ENCODE results near the gene OR2B2. TPM values are rescaled to one million over a fixed set of nuclear protein-coding genes. Genes with fewer than 3 reads are reported as not detected.

Gene OR2B2
- polyA plus RNA-seq, 1 donor from 2014 or later, result not detected

DNA sequence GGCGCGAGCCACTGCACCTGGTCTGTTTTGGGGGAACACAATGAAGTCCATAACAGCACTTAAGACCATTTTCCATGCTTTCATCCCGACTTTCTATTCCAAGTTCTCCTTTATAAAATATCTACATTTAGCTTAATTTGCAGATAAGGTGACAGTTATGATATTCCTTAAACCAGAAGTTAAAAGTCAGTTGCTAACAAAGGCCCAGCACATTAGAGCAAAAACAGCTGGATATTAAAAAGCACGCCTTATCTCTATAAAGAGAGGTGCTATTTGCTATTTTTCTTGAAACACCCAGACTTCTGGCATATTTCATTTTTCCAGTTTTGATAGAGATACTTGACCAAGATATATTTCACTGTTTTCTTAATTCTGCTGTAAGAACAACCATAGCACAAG is 15.8 kb downstream of the OR2B2 start:
- Histone ChIP-seq H3K79me2 (replicated peaks; ENCODE audit: insufficient read depth, low read length) (no peaks in the 10 kb centered on the region), H3K27ac (ENCODE audit: low read length) (no peak overlapping the region), H3K4me3 (ENCODE audit: low read length) (no peak overlapping the region), H4K20me1 (ENCODE audit: insufficient read depth) (peaks cover 3% of the 10 kb centered on the region), H3K4me2 (ENCODE audit: low read length) (no peak overlapping the region), H3K27me3 (ENCODE audit: insufficient read depth, low read depth, low read length) (no peaks in the 10 kb centered on the region), H3K36me3 (ENCODE audit: insufficient read depth, low read length) (no peaks in the 10 kb centered on the region), H3K9ac (ENCODE audit: low read length) (no peak overlapping the region), H3K9me3 (ENCODE audit: low read length) (no peaks in the 10 kb centered on the region), H3F3A (ENCODE audit: insufficient read depth, low read length, poor library complexity, severe bottlenecking) (peaks cover 3% of the 10 kb centered on the region), H2AFZ (ENCODE audit: low read depth, low read length) (no peak overlapping the region), H3K9me2 (ENCODE audit: insufficient read depth, low read length) (no peaks in the 10 kb centered on the region)
- no peak for TF ChIP-seq EZH2 (IDR thresholded peaks at IDR 0.05; ENCODE audit: borderline replicate concordance, insufficient read depth, low read length, poor library complexity, severe bottlenecking)
- TF ChIP-seq RAD21 (conservative IDR thresholded peaks at IDR 0.05), result no peak
- no peak for TF ChIP-seq MXI1 (conservative IDR thresholded peaks at IDR 0.05; ENCODE audit: poor library complexity, severe bottlenecking)
- TF ChIP-seq POLR2AphosphoS5 (IDR thresholded peaks at IDR 0.05), result no peak
- no peak for TF ChIP-seq TAF1 (IDR thresholded peaks at IDR 0.05; ENCODE audit: low read depth)
- no peak for TF ChIP-seq CTCF (IDR thresholded peaks at IDR 0.05; ENCODE audit: poor library complexity, severe bottlenecking)
- no peak for TF ChIP-seq SMC3 (conservative IDR thresholded peaks at IDR 0.05; ENCODE audit: poor library complexity)
- TF ChIP-seq EP300 (conservative IDR thresholded peaks at IDR 0.05; ENCODE audit: poor library complexity, severe bottlenecking), result no peak
- TF ChIP-seq, protein P1, sequence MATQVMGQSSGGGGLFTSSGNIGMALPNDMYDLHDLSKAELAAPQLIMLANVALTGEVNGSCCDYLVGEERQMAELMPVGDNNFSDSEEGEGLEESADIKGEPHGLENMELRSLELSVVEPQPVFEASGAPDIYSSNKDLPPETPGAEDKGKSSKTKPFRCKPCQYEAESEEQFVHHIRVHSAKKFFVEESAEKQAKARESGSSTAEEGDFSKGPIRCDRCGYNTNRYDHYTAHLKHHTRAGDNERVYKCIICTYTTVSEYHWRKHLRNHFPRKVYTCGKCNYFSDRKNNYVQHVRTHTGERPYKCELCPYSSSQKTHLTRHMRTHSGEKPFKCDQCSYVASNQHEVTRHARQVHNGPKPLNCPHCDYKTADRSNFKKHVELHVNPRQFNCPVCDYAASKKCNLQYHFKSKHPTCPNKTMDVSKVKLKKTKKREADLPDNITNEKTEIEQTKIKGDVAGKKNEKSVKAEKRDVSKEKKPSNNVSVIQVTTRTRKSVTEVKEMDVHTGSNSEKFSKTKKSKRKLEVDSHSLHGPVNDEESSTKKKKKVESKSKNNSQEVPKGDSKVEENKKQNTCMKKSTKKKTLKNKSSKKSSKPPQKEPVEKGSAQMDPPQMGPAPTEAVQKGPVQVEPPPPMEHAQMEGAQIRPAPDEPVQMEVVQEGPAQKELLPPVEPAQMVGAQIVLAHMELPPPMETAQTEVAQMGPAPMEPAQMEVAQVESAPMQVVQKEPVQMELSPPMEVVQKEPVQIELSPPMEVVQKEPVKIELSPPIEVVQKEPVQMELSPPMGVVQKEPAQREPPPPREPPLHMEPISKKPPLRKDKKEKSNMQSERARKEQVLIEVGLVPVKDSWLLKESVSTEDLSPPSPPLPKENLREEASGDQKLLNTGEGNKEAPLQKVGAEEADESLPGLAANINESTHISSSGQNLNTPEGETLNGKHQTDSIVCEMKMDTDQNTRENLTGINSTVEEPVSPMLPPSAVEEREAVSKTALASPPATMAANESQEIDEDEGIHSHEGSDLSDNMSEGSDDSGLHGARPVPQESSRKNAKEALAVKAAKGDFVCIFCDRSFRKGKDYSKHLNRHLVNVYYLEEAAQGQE (IDR thresholded peaks at IDR 0.05; ENCODE audit: borderline replicate concordance), result no peak

- no peaks in the 10 kb centered on the region for H3K9me2 ChIP-seq (ENCODE audit: insufficient read depth, low read length)
- peak overlapping the region; percentile 69 for H3K9ac ChIP-seq (ENCODE audit: low read length)
- no peaks in the 10 kb centered on the region for H3K79me2 ChIP-seq (replicated peaks; ENCODE audit: insufficient read depth, low read length)
- H3F3A ChIP-seq (ENCODE audit: insufficient read depth, low read length, poor library complexity, severe bottlenecking), result peaks cover 8% of the 10 kb centered on the region
- H3K36me3 ChIP-seq (ENCODE audit: insufficient read depth, low read length), result no peaks in the 10 kb centered on the region
- peak overlapping the region; percentile 76 for H3K4me2 ChIP-seq (ENCODE audit: low read length)
- no peaks in the 10 kb centered on the region for H3K9me3 ChIP-seq (ENCODE audit: low read length)
- H3K4me3 ChIP-seq (ENCODE audit: low read length), result peak overlapping the region; percentile 81
- TF ChIP-seq RAD21 (conservative IDR thresholded peaks at IDR 0.05) (peak; percentile 94), TAF1 (IDR thresholded peaks at IDR 0.05; ENCODE audit: low read depth) (no peak), EP300 (conservative IDR thresholded peaks at IDR 0.05; ENCODE audit: poor library complexity, severe bottlenecking) (no peak), SMC3 (conservative IDR thresholded peaks at IDR 0.05; ENCODE audit: poor library complexity) (peak; percentile 95), CTCF (IDR thresholded peaks at IDR 0.05; ENCODE audit: poor library complexity, severe bottlenecking) (peak; percentile 96), POLR2AphosphoS5 (IDR thresholded peaks at IDR 0.05) (no peak), MXI1 (conservative IDR thresholded peaks at IDR 0.05; ENCODE audit: poor library complexity, severe bottlenecking) (peak; percentile 65), EZH2 (IDR thresholded peaks at IDR 0.05; ENCODE audit: borderline replicate concordance, insufficient read depth, low read length, poor library complexity, severe bottlenecking) (no peak)
- TF ChIP-seq, protein P1 (IDR thresholded peaks at IDR 0.05; ENCODE audit: borderline replicate concordance), result no peak
- no peaks in the 10 kb centered on the region for H3K27me3 ChIP-seq (ENCODE audit: insufficient read depth, low read depth, low read length)
- peaks cover 3% of the 10 kb centered on the region for H4K20me1 ChIP-seq (ENCODE audit: insufficient read depth)
- peak overlapping the region; percentile 75 for H3K27ac ChIP-seq (ENCODE audit: low read length)
- peak overlapping the region; percentile 43 for H2AFZ ChIP-seq (ENCODE audit: low read depth, low read length)
These were observed 17.1 kb downstream of the OR2B2 start for GRCh38 chr6:27894839-27895762.

All from neural cell (in vitro differentiated cells).